Ovary (tissue), 9 donors: ENCODE data around the gene KEAP1. TPM values are rescaled to one million over a fixed set of nuclear protein-coding genes. Genes with fewer than 3 reads are reported as not detected.

Experiments used
- DNase-seq, 5 donors: peaks; one replicate each; pipeline ENCODE4 v3.0.0-alpha.2; 2019 to 2020
- H3K27ac ChIP-seq, 2 donors: fragments of 200-600 bp; one replicate each; pipeline versions ENCODE4 v1.5.1 to v1.8.0; 2019 to 2022
- H3K27me3 ChIP-seq: fragments of 200-600 bp; one replicate; pipeline ENCODE4 v1.8.0; 2022
- H3K36me3 ChIP-seq: fragments of 200-600 bp; sonication (generic); one replicate; pipeline ENCODE4 v1.5.1; 2019
- H3K4me1 ChIP-seq: one replicate; pipeline ENCODE4 v1.8.1; 2013; ENCODE audit warnings: mild to moderate bottlenecking, moderate library complexity; ENCODE audit not compliant: insufficient read depth
- H3K4me3 ChIP-seq: fragments of 200-600 bp; sonication (generic); one replicate; pipeline ENCODE4 v1.5.1; 2017
- H3K9me3 ChIP-seq, 2 donors: fragments of 200-600 bp in 1 of 2; sonication (generic) in 1 of 2; one replicate each; pipeline versions ENCODE4 v1.5.1 to v1.8.1; 2013 to 2019; ENCODE audit warnings: mild to moderate bottlenecking in 1 of 2, moderate library complexity in 1 of 2
- EP300 ChIP-seq: sonication (generic); formaldehyde crosslinking; IDR thresholded peaks from one replicate; pipeline ENCODE4 v1.6.1; 2017; ENCODE audit warnings: antibody characterized with exemption
- POLR2A ChIP-seq: fragments of 450-650 bp; IDR thresholded peaks from one replicate; pipeline ENCODE4 v1.6.1; 2017; ENCODE audit warnings: antibody characterized with exemption, mild to moderate bottlenecking, moderate library complexity
- WGBS, 3 donors: extraction: QIAGEN DNeasy Blood & Tissue Kit in 1 of 3; methylation state at CpG; one replicate each; pipeline versions ENCODE4 v1.1.5 to v1.1.7; 2013 to 2017; 5-methylcytosine and 5-hydroxymethylcytosine counted together
- intact Hi-C, 4 donors: fragments of 100-400 bp; cut with DNase I; formaldehyde crosslinking; loops; one replicate each; pipeline versions ENCODE4 v1.11.0 to v1.15.1; 2022 to 2023
- polyA plus RNA-seq, 2 donors: library from polyadenylated mRNA; stranded (reverse); fragments of 200-250 nt in 1 of 2; fragments of 350-450 nt in 1 of 2; fragmentation: Illumina TruSeq in 1 of 2; extraction: RNeasy Lipid Tissue Mini Kit (QIAGEN cat#74804) in 1 of 2; gene quantifications; one replicate each; pipeline ENCODE4 v1.2.3, GENCODE V29; 2013 to 2014
- total RNA-seq, 7 donors: library from RNA; depleted of rRNA in 2 of 7; stranded (reverse); fragments of >200 nt in 2 of 7; fragmentation: NEBNext Ultra II Directional in 3 of 7; extraction: Animal tissue kit (Norgen Biotek cat#: 25700) in 3 of 7; gene quantifications; one replicate each; pipeline versions ENCODE4 v1.1.0 to v1.2.4, GENCODE V29; 2016 to 2023
- TF ChIP-seq, protein P1 (sequence below), 3 donors: fragments of 450-650 bp in 2 of 3; fragments of 200-600 bp in 1 of 3; IDR thresholded peaks; one replicate each; pipeline versions ENCODE4 v1.5.1 to v1.8.0; 2016 to 2022; ENCODE audit warnings: antibody characterized with exemption in 3 of 3, mild to moderate bottlenecking in 1 of 3
- donor health status: DM: no; HTN: no; CAD: no; lungs with moderate emphysema.
- donor health status: DM: no; HTN: no; CAD: no.
- donor health status: Bipolar disorder and iron deficiency.
- donor health status: DM: yes; HTN: yes; CAD: no.
- donor health status: DM: no; HTN: no; CAD: no.
- donor health status: DM: yes; HTN: yes; CAD: no.

Gene KEAP1
- total and polyA plus RNA-seq, 9 donors: 29.6 to 61.7 (median 42.2) TPM

DNA sequence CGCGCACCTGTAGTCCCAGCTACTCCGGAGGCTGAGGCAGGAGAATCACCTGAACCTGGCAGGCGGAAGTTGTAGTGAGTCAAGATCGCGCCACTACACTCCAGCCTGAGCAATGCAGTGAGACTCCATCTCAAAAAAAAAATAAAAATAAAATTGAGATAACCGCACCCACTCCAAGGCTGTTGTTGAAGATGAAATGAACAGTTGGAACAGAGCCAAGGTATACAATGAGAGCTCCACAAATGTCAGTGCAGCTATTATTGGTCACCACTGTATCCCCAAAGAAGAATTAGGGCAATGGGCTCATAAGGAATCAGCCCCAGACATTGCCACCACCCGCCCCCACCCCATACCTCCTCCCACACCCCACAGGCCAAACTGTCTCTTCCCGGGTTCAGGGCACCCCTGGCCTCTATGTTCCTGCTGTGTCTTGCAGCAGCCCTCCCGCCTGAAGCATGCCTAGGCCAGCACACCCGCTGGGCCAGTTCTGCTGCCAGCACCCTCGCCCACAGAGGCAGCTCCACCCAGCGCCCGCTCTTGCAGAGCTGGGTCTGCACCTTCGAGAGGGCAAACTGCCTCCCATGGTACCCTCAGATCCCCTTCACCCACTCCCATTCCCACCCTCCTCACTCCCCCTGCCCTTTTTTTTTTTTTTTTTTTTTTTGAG lies 17.6 kb upstream of the KEAP1 start:
- no peak overlapping the region for H3K27ac ChIP-seq
- intact Hi-C loops: no loop called here
- no peaks in the 10 kb centered on the region for H3K9me3 ChIP-seq
- WGBS, 3 donors: 74 to 81% (median 81%) methylated on average over 15 of the region's 15 CpGs
- H3K36me3 ChIP-seq: no peaks in the 10 kb centered on the region
- DNase-seq: no peak
- H3K4me3 ChIP-seq: no peak overlapping the region
- peaks cover 3% of the 10 kb centered on the region for H3K4me1 ChIP-seq
- peaks cover 4% of the 10 kb centered on the region for H3K27me3 ChIP-seq
- TF ChIP-seq EP300: no peak
- TF ChIP-seq POLR2A: no peak
- TF ChIP-seq, protein P1, sequence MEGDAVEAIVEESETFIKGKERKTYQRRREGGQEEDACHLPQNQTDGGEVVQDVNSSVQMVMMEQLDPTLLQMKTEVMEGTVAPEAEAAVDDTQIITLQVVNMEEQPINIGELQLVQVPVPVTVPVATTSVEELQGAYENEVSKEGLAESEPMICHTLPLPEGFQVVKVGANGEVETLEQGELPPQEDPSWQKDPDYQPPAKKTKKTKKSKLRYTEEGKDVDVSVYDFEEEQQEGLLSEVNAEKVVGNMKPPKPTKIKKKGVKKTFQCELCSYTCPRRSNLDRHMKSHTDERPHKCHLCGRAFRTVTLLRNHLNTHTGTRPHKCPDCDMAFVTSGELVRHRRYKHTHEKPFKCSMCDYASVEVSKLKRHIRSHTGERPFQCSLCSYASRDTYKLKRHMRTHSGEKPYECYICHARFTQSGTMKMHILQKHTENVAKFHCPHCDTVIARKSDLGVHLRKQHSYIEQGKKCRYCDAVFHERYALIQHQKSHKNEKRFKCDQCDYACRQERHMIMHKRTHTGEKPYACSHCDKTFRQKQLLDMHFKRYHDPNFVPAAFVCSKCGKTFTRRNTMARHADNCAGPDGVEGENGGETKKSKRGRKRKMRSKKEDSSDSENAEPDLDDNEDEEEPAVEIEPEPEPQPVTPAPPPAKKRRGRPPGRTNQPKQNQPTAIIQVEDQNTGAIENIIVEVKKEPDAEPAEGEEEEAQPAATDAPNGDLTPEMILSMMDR (IDR thresholded peaks at IDR 0.05): no peak

DNA sequence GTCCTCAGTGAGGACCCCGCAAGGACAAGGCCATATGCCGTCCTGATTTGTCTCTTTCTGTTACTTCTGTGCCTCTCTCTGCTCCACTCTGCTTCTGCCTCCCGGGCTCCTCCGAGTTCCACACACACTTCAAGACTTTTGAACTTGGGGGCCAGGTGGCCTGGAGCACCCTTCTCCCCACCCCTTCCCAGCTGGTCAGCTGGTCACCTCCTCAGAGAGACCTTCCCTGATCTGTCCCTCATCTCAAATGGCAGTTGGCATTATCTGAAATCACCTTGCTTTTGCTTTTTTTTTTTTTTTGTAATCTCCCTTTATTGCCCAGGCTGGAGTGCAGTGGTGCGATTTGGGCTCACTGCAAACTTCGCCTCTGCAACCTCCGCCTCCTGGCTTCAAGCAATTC lies 16.3 kb upstream of the KEAP1 start:
- intact Hi-C loops: no loop called here
- peaks cover 4% of the 10 kb centered on the region for H3K27me3 ChIP-seq
- H3K27ac ChIP-seq: no peak overlapping the region
- WGBS, 3 donors: 59 to 71% (median 71%) methylated on average over 7 of the region's 7 CpGs
- TF ChIP-seq POLR2A (no peak), EP300 (no peak)
- H3K9me3 ChIP-seq: no peaks in the 10 kb centered on the region
- H3K36me3 ChIP-seq: no peaks in the 10 kb centered on the region
- no peak overlapping the region for H3K4me3 ChIP-seq
- no peak for DNase-seq
- peaks cover 3% of the 10 kb centered on the region for H3K4me1 ChIP-seq

DNA sequence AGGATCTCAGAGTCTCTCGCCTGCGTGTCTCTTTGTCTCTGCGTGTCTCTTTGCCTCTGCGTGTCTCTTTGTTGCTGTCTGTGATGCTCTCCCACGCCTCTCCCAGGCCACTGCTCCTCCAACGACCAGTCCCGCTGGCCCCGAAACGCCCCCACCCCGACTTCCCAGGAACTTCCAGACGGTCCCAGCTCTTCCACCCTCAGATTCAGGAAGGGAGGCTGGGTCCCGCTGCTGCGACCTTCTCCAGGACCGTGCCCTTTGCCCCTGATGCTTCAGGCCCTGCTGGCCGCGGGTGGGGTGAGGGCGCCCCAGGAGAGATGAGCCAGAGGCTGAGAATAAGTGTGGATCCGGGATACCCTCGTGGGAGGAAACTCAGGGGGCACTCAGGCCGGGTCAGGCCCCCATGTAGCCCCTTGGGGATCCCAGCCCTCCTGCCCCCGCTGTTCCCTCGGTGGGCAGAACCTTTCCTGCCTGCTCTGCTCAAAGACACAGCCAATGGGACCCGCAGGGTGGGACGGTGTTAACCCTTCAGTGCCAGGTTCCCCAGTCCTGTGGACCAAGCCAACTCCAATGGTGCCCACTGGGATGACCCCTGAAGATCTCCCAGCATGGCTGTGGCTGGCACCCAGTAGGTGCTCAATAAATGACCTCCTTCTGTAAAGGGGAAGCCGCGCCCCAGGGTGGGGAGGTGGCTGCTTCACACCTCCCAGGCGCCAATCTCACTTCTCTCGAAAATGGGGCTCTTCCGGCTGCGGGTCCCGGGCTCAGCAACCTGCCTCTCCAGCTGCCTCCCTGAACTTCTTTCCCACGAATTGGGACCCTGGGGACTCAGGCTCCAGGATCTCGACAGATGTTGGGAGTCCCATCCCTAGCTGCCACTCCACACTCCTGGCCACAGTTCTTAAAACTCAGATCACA lies 15.5 kb upstream of the KEAP1 start:
- H3K4me3 ChIP-seq: no peak overlapping the region
- 11 to 19% (median 13%) methylated on average over 33 of the region's 33 CpGs for WGBS, 3 donors
- intact Hi-C loops: no loop called here
- H3K36me3 ChIP-seq: no peaks in the 10 kb centered on the region
- peaks cover 4% of the 10 kb centered on the region for H3K27me3 ChIP-seq
- no peak for TF ChIP-seq POLR2A
- TF ChIP-seq, protein P1 (IDR thresholded peaks at IDR 0.05): no peak
- TF ChIP-seq EP300: no peak
- H3K27ac ChIP-seq: no peak overlapping the region
- DNase-seq: no peak
- peaks cover 3% of the 10 kb centered on the region for H3K4me1 ChIP-seq
- H3K9me3 ChIP-seq: no peaks in the 10 kb centered on the region

DNA sequence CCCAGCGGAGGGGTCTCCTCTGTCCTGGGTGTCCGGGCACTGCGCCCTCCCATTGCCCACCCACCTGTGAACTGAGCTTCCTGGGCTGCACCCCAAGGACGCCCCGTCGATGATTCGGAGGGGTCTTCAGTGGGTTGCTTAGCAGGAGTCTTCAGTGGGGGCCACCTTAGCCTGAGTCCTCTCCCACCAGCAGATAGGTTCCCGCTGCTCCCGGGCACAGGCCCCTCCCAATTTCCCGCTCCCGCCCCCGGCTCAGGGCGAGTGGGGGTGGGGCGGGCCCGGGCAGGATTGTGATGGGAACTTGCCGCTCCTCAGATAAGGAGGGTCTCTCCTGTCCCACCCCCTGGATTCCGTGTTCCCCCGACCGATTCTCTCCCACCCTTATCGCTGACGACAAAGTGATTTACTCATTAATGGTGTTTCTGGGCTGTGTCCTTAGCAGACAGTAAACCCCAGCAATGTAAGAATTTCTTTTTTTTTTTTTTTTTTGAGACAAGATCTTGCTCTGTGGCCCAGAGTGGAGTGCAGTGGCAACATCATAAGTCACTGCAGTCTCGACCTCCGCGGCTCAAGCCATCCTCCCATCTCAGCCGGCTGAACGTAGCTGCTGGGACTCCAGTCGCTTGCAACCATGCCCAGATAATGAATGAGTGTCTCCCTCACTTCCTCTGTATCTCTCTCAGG lies 14.7 kb upstream of the KEAP1 start:
- no peak overlapping the region for H3K4me3 ChIP-seq
- WGBS, 3 donors: 0 to 1% (median 1%) methylated on average over 26 to 27 of the region's 27 CpGs
- intact Hi-C loops: no loop called here
- H3K9me3 ChIP-seq: no peaks in the 10 kb centered on the region
- H3K36me3 ChIP-seq: no peaks in the 10 kb centered on the region
- TF ChIP-seq EP300 (no peak), POLR2A (no peak)
- TF ChIP-seq, protein P1 (IDR thresholded peaks at IDR 0.05): no peak
- DNase-seq: no peak
- H3K27me3 ChIP-seq: peaks cover 4% of the 10 kb centered on the region
- H3K4me1 ChIP-seq: peaks cover 3% of the 10 kb centered on the region
- H3K27ac ChIP-seq: no peak overlapping the region
